GM08714 (cell line): ENCODE results near the gene RINL.
A peak's percentile ranks its signal among the peaks of the same experiment; 100 is the strongest.
"Not testable (repeated sequence)": the region's sequence is repeated elsewhere in the genome, so short reads cannot be mapped to it uniquely, and the experiment has no call there.

ENCODE experiments used
- H3K4me3 ChIP-seq: fragments of 200-500 bp; sonication (Bioruptor generic); 2 replicates; pipeline ENCODE4 v1.5.1; 2014; ENCODE audit warnings: mild to moderate bottlenecking, low read length, inconsistent platforms
- ZNF274 ChIP-seq: IDR thresholded peaks from 2 replicates; pipeline ENCODE4 v1.6.1; 2012; ENCODE audit warnings: mild to moderate bottlenecking, low read depth, low read length

RINL gene

GRCh38 chr19:38833092-38833425 is 45.0 kb downstream of the RINL start:
- no peak for TF ChIP-seq ZNF274
- H3K4me3 ChIP-seq: no peak overlapping the region

GRCh38 chr19:38831142-38831605 is 46.9 kb downstream of the RINL start:
- TF ChIP-seq ZNF274: no peak
- peak overlapping the region; percentile 83 for H3K4me3 ChIP-seq

- H3K4me3 ChIP-seq: no peak overlapping the region; the same call in 1 of the 2 replicates
- no peak for TF ChIP-seq ZNF274
These were observed 47.9 kb downstream of the RINL start for GRCh38 chr19:38830039-38830733.

- not testable (repeated sequence) for H3K4me3 ChIP-seq
These were observed 48.9 kb downstream of the RINL start for GRCh38 chr19:38829203-38829602.

- no peak for TF ChIP-seq ZNF274
- H3K4me3 ChIP-seq: no peak overlapping the region
These were observed 51.1 kb downstream of the RINL start for GRCh38 chr19:38826856-38827551.

- H3K4me3 ChIP-seq: not testable (repeated sequence)
These were observed 52.1 kb downstream of the RINL start for GRCh38 chr19:38825936-38826335.

GRCh38 chr19:38821230-38821825 is 56.7 kb downstream of the RINL start:
- not testable (repeated sequence) for H3K4me3 ChIP-seq

GRCh38 chr19:38819231-38819920 is 58.7 kb downstream of the RINL start:
- no peak overlapping the region for H3K4me3 ChIP-seq
- no peak for TF ChIP-seq ZNF274
